GM12892 (cell line): ENCODE measurements around the gene DENND5B.

Experiments
- POLR2A ChIP-seq: IDR thresholded peaks from 2 replicates; pipeline ENCODE4 v1.6.1; 2011; ENCODE audit warnings: low read depth, low read length, control low read depth
- POLR2AphosphoS5 ChIP-seq: IDR thresholded peaks from 2 replicates; pipeline ENCODE4 v1.6.1; 2011; ENCODE audit warnings: low read depth, low read length, control low read depth

DNA sequence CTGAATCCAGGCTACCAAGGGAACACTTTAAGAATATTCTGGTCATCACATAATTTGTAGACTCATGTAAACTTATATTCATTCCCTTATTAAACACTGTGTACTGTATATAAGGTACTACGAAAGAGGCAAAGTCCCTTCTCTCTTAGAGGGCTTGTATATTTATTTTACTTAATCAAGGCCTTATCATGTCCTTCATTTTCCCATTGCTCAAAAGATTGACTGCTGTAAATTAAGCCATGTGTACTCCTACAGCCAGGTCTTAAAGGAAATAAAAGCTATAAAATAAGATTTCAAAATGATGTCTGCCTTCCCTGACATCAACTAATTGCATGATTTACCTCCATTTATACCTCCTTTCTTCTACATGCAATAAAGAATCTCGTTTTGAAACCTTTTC is 5.0 kb downstream of the DENND5B start:
- TF ChIP-seq POLR2A = no peak
- TF ChIP-seq POLR2AphosphoS5 = no peak
